ENCODE results near the gene SELENOV. TPM values are rescaled to one million over a fixed set of nuclear protein-coding genes. Genes with fewer than 3 reads are reported as not detected.

The SELENOV gene
- total and polyA plus RNA-seq, 9 of the 15 experiments (the other 6 are each of a cell fraction or from before 2014, with no cell fraction given), result 0.04 to 0.09 (median 0.06) TPM; not detected in 4

DNA sequence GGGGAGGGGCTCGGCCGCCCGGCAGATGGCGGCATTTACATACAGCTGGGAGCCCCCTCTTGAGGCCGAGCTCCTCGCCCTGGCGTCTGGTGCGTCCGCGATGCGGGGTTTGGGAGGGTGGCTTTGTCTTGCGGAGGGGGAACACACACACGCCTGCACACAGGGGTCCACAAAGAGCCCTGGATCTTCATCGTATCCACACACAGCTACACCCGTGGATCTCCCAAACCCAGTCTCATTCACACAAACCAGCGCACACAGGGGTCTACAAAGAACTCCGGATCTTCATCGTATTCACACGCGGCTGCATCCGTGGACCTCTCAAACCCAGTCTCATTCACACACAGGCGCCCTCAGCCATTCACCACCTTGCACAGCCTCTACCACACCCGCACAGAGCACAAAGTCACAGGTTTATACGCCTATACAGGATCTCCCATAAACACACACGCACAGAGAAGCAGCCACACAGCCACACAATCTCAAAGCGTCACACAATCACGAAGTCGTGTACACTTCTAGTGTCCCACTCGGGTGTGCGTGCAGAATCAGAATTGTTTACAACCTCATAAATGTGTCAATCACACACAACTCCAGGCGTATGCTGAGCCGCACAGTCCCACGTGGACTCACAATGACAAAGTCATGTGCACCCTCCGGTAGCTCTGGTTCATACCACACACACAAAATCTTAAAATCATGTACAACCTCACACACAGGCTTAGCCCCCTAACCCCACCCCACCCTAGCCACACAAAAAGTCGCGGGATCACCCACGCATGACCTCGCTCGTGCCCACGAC lies 16.7 kb upstream of the SELENOV start:
- Histone ChIP-seq H3K9me1 (ENCODE audit: control insufficient read depth, insufficient read depth, low read length) (no peaks in the 10 kb centered on the region), H3K27me3 (ENCODE audit: control insufficient read depth in 2 of 2, insufficient read depth in 2 of 2, low read length in 2 of 2) (no peaks in the 10 kb centered on the region), H3K9ac (ENCODE audit: insufficient read depth in 1 of 2, low read depth in 2 of 2, low read length in 2 of 2) (peak overlapping the region; percentile 9 to 76; a peak in 3 of 4 replicates), H3K4me2 (ENCODE audit: insufficient read depth, low read length) (peak overlapping the region; percentile 82), H2AFZ (ENCODE audit: low read depth, low read length) (peak overlapping the region; percentile 97), H3K4me1 (replicated peaks in 1 of 2; ENCODE audit: control insufficient read depth in 2 of 2, insufficient read depth in 2 of 2, low read length in 2 of 2) (peaks cover 10 to 29% of the 10 kb centered on the region in 2 experiments; a peak in 4 of 5 replicates), H3K4me3 (peak overlapping the region; percentile 22), H3K79me2 (ENCODE audit: control insufficient read depth, insufficient read depth, low read length) (no peaks in the 10 kb centered on the region), H3K27ac (ENCODE audit: extremely low read depth, low read depth, low read length) (no peak overlapping the region), H3K9me3 (replicated peaks; ENCODE audit: control insufficient read depth, insufficient read depth, low read depth, low read length) (no peaks in the 10 kb centered on the region), H3K36me3 (ENCODE audit: control insufficient read depth, insufficient read depth, low read length) (no peaks in the 10 kb centered on the region), H4K20me1 (replicated peaks; ENCODE audit: control insufficient read depth, insufficient read depth, low read length) (no peaks in the 10 kb centered on the region)
- FAIRE-seq (peak; percentile 89), DNase-seq (ENCODE audit: extremely low read depth in 1 of 4, low spot score in 3 of 4) (peak; percentile 73 to 79 (median 76)), ATAC-seq (peak; percentile 88)
- in situ Hi-C loops (cut with MboI), result no loop called here
- intact Hi-C loops (cut with micrococcal nuclease), result loop anchor here (1.0 to 5.0 kb wide), 3 partner anchors 17 to 174 kb away; partner anchors contain the start of genes EID2B and TIMM50
- ChIA-PET CTCF (ENCODE audit: low intra/inter-chr PET ratio) (interaction anchor here (0.7 to 1.5 kb wide), 3 partner anchors 34 to 129 kb away, joined by 3 to 11 read pairs (median 3); partner anchors contain the start of gene EID2B), POLR2A (interaction anchor here (0.8 to 2.6 kb wide), 4 partner anchors 10 to 90 kb away, joined by 5 to 15 read pairs (median 6); partner anchors contain the start of genes RPS16 and TIMM50)
- WGBS (ENCODE audit: insufficient coverage, low coverage, missing lambda C conversion rate), result 7% methylated on average over 34 of the region's 40 CpGs
- no TSS peak for BruUV-seq (replicated peaks)
- TF ChIP-seq DMBX1 (CRISPR knock-in tag; IDR thresholded peaks at IDR 0.05; ENCODE audit: borderline replicate concordance) (no peak), ILF3 (IDR thresholded peaks at IDR 0.05; ENCODE audit: borderline replicate concordance) (no peak), OTX1 (CRISPR knock-in tag; IDR thresholded peaks at IDR 0.05) (no peak), SMARCA5 (IDR thresholded peaks at IDR 0.05) (no peak), ZNF644 (tag; IDR thresholded peaks at IDR 0.05; ENCODE audit: low read depth) (no peak), ZNF589 (CRISPR knock-in tag; IDR thresholded peaks at IDR 0.05; ENCODE audit: low read depth) (no peak), HDAC1 (IDR thresholded peaks at IDR 0.05) (peak in 1 of 2 experiments; percentile 32; a peak in 1 of 4 replicates), JUNB (CRISPR knock-in tag; conservative IDR thresholded peaks at IDR 0.05) (no peak), ZNF76 (CRISPR knock-in tag; IDR thresholded peaks at IDR 0.05; ENCODE audit: borderline replicate concordance) (no peak), FOXA3 (CRISPR knock-in tag; conservative IDR thresholded peaks at IDR 0.05 in 1 of 2, IDR thresholded peaks at IDR 0.05 in 1 of 2) (0 out of 4 replicates have a peak, but pooled peaks of 1 of the 2 experiments have one; percentile 29), NCOR1 (IDR thresholded peaks at IDR 0.05) (no peak), ZNF184 (CRISPR knock-in tag; IDR thresholded peaks at IDR 0.05) (no peak)
- TF ChIP-seq, protein P1, sequence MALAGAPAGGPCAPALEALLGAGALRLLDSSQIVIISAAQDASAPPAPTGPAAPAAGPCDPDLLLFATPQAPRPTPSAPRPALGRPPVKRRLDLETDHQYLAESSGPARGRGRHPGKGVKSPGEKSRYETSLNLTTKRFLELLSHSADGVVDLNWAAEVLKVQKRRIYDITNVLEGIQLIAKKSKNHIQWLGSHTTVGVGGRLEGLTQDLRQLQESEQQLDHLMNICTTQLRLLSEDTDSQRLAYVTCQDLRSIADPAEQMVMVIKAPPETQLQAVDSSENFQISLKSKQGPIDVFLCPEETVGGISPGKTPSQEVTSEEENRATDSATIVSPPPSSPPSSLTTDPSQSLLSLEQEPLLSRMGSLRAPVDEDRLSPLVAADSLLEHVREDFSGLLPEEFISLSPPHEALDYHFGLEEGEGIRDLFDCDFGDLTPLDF (CRISPR knock-in tag; IDR thresholded peaks at IDR 0.05), result no peak

Data from K562 (cell line).